Peyer's patch (tissue), 4 donors: ENCODE measurements around the gene SLK. TPM values are rescaled to one million over a fixed set of nuclear protein-coding genes. Genes with fewer than 3 reads are reported as not detected.
A peak's percentile ranks its signal among the peaks of the same experiment; 100 is the strongest.

Source experiments
- DNase-seq, 3 donors: peaks; one replicate each; pipeline ENCODE4 v3.0.0-alpha.2; 2017 to 2019
- H3K27ac ChIP-seq, 4 donors: fragments of 200-600 bp; sonication (generic); one replicate each; pipeline ENCODE4 v1.5.1; 2016 to 2019
- H3K27me3 ChIP-seq, 2 donors: fragments of 200-600 bp; sonication (generic); one replicate each; pipeline ENCODE4 v1.5.1; 2019
- H3K36me3 ChIP-seq, 3 donors: fragments of 200-600 bp; sonication (generic); one replicate each; pipeline ENCODE4 v1.5.1; 2016 to 2019
- H3K4me1 ChIP-seq, 4 donors: fragments of 200-600 bp; sonication (generic); one replicate each; pipeline ENCODE4 v1.5.1; 2016 to 2019
- H3K4me3 ChIP-seq, 4 donors: fragments of 200-600 bp; sonication (generic); 1 replicate in 3 of 4; 2 replicates in 1 of 4; pipeline ENCODE4 v1.5.1; 2016 to 2019; ENCODE audit warnings: mild to moderate bottlenecking in 1 of 4
- H3K9me3 ChIP-seq, 4 donors: fragments of 200-600 bp; sonication (generic); one replicate each; pipeline ENCODE4 v1.5.1; 2016 to 2019; ENCODE audit warnings: mild to moderate bottlenecking in 1 of 4
- POLR2A ChIP-seq, 2 donors: fragments of 450-650 bp; IDR thresholded peaks; one replicate each; pipeline ENCODE4 v1.5.1; 2017; ENCODE audit warnings: antibody characterized with exemption in 2 of 2, mild to moderate bottlenecking in 2 of 2, moderate library complexity in 2 of 2
- total RNA-seq, 4 donors: library from RNA; depleted of rRNA; stranded (reverse); fragments of >200 nt; gene quantifications; one replicate each; pipeline ENCODE4 v1.1.0, GENCODE V29; 2016
- TF ChIP-seq, protein P1 (sequence below), 6 experiments: fragments of 450-650 bp in 4 of 6; fragments of 200-600 bp in 2 of 6; sonication (generic) in 1 of 6; IDR thresholded peaks; one replicate each; pipeline ENCODE4 v1.5.1; 2017 to 2019; ENCODE audit warnings: antibody characterized with exemption in 6 of 6, mild to moderate bottlenecking in 3 of 6, moderate library complexity in 1 of 6

Gene SLK
- total RNA-seq, 4 donors from 2014 or later: 38.5 to 55.4 (median 52.6) TPM

DNA sequence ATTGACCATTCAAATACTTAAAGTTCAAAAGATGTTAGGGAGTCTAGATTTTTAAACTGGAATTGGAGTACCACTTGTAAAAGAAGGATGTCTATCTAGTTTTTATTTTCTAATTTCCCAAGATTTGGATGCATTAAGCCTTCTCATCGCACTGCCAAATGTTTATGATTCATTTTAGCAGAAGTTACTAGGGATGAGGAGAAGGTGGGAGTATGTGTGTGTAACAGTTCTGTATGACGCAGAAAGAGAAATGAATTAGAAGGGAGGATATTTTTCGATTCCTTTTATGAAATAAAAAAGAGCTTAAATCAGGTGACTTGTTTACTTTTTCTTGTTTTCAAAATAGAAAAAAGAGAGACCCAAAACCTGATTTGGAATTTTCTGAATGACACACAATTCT lies 6.8 kb upstream of the SLK start:
- H3K9me3 ChIP-seq: no peaks in the 10 kb centered on the region
- TF ChIP-seq, protein P1, sequence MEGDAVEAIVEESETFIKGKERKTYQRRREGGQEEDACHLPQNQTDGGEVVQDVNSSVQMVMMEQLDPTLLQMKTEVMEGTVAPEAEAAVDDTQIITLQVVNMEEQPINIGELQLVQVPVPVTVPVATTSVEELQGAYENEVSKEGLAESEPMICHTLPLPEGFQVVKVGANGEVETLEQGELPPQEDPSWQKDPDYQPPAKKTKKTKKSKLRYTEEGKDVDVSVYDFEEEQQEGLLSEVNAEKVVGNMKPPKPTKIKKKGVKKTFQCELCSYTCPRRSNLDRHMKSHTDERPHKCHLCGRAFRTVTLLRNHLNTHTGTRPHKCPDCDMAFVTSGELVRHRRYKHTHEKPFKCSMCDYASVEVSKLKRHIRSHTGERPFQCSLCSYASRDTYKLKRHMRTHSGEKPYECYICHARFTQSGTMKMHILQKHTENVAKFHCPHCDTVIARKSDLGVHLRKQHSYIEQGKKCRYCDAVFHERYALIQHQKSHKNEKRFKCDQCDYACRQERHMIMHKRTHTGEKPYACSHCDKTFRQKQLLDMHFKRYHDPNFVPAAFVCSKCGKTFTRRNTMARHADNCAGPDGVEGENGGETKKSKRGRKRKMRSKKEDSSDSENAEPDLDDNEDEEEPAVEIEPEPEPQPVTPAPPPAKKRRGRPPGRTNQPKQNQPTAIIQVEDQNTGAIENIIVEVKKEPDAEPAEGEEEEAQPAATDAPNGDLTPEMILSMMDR (IDR thresholded peaks at IDR 0.05): no peak
- no peak for TF ChIP-seq POLR2A (IDR thresholded peaks at IDR 0.05)
- no peak overlapping the region for H3K27ac ChIP-seq
- no peaks in the 10 kb centered on the region for H3K36me3 ChIP-seq
- DNase-seq: no peak
- H3K27me3 ChIP-seq: no peaks in the 10 kb centered on the region
- no peaks in the 10 kb centered on the region for H3K4me1 ChIP-seq
- no peak overlapping the region for H3K4me3 ChIP-seq

DNA sequence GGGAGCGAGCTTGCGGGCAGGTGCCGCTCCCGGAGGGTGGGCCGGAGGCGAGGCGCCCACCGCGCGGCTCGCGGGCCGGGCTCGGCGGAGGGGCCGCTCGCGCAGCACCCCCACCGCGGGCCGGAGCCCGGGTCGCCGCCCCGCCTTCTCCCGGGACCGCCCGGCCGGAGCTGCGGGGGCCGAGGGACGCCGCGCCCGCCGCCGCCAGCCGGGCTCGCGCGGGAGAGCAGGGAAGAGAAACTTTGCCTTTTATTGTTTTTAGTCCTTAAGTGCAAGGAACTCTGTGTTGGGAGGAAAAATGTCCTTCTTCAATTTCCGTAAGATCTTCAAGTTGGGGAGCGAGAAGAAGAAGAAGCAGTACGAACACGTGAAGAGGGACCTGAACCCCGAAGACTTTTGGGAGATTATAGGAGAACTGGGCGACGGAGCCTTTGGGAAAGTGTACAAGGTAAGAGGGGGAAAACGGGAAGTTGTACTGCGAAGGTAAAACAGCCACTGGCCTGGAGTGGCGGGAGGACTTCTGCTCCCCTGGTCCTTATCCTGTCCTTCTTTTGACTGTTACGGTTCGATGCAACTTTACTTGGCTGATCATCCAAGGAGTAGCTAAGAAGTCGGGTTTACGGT lies 620 bp downstream of the SLK start:
- Histone ChIP-seq H3K27ac (peak overlapping the region; percentile 94 to 100 (median 96)), H3K4me1 (peaks cover 0 to 27% (median 0%) of the 10 kb centered on the region in 4 donors), H3K36me3 (no peaks in the 10 kb centered on the region), H3K4me3 (peak overlapping the region; percentile 82 to 99 (median 94)), H3K9me3 (no peaks in the 10 kb centered on the region), H3K27me3 (no peaks in the 10 kb centered on the region)
- TF ChIP-seq POLR2A (IDR thresholded peaks at IDR 0.05): no peak
- TF ChIP-seq, protein P1 (IDR thresholded peaks at IDR 0.05): peak in 1 of 6 experiments; percentile 2
- DNase-seq: peak in 2 of 3 donors; percentile 43 to 52

DNA sequence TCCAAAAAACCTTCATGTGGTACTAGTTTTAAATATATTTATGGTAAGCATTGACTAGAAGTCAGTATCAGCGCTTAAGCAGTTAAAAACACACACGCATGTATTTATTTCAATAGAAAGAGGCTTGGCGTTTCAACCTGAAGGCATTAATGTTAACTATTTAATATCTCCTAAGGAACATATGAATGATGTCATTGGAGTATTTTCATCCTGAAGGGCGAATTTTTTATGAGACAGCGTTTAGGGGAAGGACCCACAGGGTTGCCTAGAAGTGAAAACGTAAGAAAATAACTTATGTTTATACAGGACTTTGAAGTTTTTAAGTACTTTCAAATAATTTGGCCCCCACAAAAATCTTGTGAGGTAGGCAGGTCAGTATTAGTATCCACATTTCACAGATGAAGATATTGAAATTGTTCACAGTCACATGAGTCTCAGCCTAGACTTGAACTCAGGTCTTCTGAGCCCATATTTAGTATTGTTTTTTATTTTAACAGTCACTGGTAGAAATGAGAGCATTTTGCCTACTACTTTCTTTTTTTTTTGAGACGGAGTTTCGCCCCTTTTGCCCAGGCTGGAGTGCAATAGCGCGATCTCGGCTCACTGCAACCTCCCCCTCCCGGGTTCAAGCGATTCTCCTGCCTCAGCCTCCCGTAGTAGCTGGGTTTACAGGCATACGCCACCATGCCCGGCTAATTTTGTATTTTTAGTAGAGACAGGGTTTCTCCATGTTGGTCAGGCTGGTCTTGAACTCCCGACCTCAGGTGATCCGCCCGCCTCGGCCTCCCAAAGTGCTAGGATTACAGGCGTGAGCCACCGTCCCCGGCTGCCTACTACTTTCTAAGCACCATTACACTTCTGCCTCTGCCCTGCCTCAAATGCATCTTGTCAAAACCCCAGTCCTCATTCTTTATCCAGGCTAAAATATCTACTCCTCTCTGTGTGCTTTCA lies 1.8 kb downstream of the SLK start:
- H3K36me3 ChIP-seq: no peaks in the 10 kb centered on the region
- no peaks in the 10 kb centered on the region for H3K9me3 ChIP-seq
- no peaks in the 10 kb centered on the region for H3K27me3 ChIP-seq
- H3K27ac ChIP-seq: peak overlapping the region; percentile 3 to 100 (median 96)
- H3K4me3 ChIP-seq: peak overlapping the region; percentile 82 to 99 (median 94)
- peaks cover 0 to 27% (median 0%) of the 10 kb centered on the region in 4 donors for H3K4me1 ChIP-seq
- no peak for DNase-seq
- TF ChIP-seq, protein P1 (IDR thresholded peaks at IDR 0.05): no peak
- TF ChIP-seq POLR2A (IDR thresholded peaks at IDR 0.05): no peak

DNA sequence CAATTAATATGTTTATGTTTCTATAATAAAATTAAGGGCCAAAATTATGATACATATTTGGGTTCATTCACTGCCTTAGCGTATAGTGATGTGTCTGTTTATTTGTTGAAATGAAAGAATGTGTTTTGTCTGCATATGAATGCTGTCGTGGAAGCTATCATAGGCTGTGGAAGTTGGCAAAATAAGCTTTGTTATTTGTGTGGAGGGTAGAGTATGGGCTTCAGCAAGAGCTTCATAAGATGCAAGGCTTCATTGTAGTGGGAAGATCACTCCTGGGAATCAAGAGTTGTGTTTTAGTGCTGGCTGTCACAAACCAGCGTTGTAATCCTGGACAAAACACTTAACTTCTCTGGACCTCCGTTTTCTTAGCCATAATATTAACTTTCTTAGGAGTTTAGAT lies 2.5 kb downstream of the SLK start:
- peaks cover 0 to 27% (median 0%) of the 10 kb centered on the region in 4 donors for H3K4me1 ChIP-seq
- TF ChIP-seq, protein P1 (IDR thresholded peaks at IDR 0.05): no peak
- TF ChIP-seq POLR2A (IDR thresholded peaks at IDR 0.05): no peak
- H3K36me3 ChIP-seq: no peaks in the 10 kb centered on the region
- H3K27me3 ChIP-seq: no peaks in the 10 kb centered on the region
- peak overlapping the region; percentile 82 to 99 (median 94) for H3K4me3 ChIP-seq
- peak overlapping the region in 1 of 4 donors; percentile 3 for H3K27ac ChIP-seq
- H3K9me3 ChIP-seq: no peaks in the 10 kb centered on the region
- DNase-seq: no peak

DNA sequence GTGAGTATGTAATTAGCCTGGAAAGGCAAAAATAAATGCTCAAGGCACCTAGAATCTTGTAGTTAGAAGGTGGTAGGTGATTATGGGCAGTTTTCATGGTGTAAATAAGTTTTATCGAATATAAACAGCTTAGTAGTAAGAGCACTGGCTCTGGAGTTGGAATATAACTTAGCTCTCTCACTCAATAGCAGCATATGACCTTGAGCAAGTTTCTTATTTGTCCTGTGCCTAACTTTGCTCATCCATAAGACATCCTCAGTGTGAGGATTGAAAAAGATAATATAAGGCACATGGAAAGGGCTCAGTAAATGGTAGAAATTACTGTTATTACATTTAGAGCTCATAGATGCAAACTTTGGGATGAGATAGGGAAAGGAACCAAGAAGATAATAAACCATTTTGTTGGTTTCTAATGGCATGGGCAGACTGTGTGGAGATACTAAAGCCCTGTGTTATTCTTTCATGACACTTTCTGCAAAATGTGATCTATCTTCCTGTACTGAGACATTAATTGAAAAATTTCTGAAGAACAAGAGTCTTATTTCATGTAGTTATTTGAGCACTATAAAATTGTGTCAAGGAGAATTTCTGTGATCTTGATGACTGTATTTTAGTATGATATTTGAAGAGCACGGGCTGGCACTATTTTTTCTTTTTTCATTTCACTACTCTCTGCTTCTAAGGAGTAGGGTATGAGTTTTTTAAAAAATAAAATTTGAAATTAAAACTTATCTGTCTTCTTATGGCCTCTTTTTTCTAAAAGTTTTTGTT lies 3.1 kb downstream of the SLK start:
- no peaks in the 10 kb centered on the region for H3K36me3 ChIP-seq
- no peak for DNase-seq
- peaks cover 0 to 27% (median 0%) of the 10 kb centered on the region in 4 donors for H3K4me1 ChIP-seq
- TF ChIP-seq, protein P1 (IDR thresholded peaks at IDR 0.05): no peak
- TF ChIP-seq POLR2A (IDR thresholded peaks at IDR 0.05): no peak
- H3K27ac ChIP-seq: peak overlapping the region in 1 of 4 donors; percentile 3
- no peaks in the 10 kb centered on the region for H3K27me3 ChIP-seq
- H3K9me3 ChIP-seq: no peaks in the 10 kb centered on the region
- peak overlapping the region in 3 of 4 donors; percentile 82 to 99 (median 97) for H3K4me3 ChIP-seq
